NCI-H510A treated with DMSO at 0.1 percent for 48 hours (cell line): ENCODE measurements around the gene ZNF808.
"Not testable (repeated sequence)": the region's sequence is repeated elsewhere in the genome, so short reads cannot be mapped to it uniquely, and the experiment has no call there.

Source experiments
- DNase-seq: peaks from one replicate; lab custom pipeline; 2025; lab: John Stamatoyannopoulos, UW

Gene ZNF808

GRCh38 chr19:52593441-52593840 lies 66.0 kb downstream of the ZNF808 start:
- DNase-seq = not testable (repeated sequence)

GRCh38 chr19:52599241-52599640 lies 71.8 kb downstream of the ZNF808 start:
- no peak for DNase-seq

GRCh38 chr19:52600639-52601024 lies 73.2 kb downstream of the ZNF808 start:
- no peak for DNase-seq

GRCh38 chr19:52601025-52601973 lies 73.8 kb downstream of the ZNF808 start:
- peak; percentile 32 for DNase-seq

GRCh38 chr19:52601974-52602366 lies 74.5 kb downstream of the ZNF808 start:
- DNase-seq = not testable (repeated sequence)

- no peak for DNase-seq
Measured at GRCh38 chr19:52602941-52603340, 75.5 kb downstream of the ZNF808 start.

- DNase-seq = no peak
Measured at GRCh38 chr19:52603558-52604207, 76.2 kb downstream of the ZNF808 start.
